Liver (tissue), 9 donors: ENCODE measurements around the gene ITGBL1. TPM values are rescaled to one million over a fixed set of nuclear protein-coding genes. Genes with fewer than 3 reads are reported as not detected.

Source experiments
- DNase-seq: peaks from one replicate; pipeline ENCODE4 v3.0.0-alpha.2; 2017; ENCODE audit warnings: low spot score
- H3K27ac ChIP-seq, 2 donors: one replicate each; pipeline ENCODE4 v1.7.0; 2013; ENCODE audit warnings: inconsistent platforms in 2 of 2, low read length in 2 of 2, control low read depth in 1 of 2, low read depth in 1 of 2, mild to moderate bottlenecking in 1 of 2
- H3K27me3 ChIP-seq, 4 donors: one replicate each; pipeline versions ENCODE4 v1.6.1 to v1.7.0; 2013; ENCODE audit warnings: low read length in 3 of 4, inconsistent platforms in 1 of 4, mild to moderate bottlenecking in 1 of 4, moderate library complexity in 1 of 4; ENCODE audit not compliant: control insufficient read depth in 4 of 4, insufficient read depth in 4 of 4
- H3K36me3 ChIP-seq, 4 donors: one replicate each; pipeline versions ENCODE4 v1.6.1 to v1.7.0; 2013; ENCODE audit warnings: low read length in 3 of 4, mild to moderate bottlenecking in 3 of 4, low read depth in 1 of 4, moderate library complexity in 1 of 4; ENCODE audit not compliant: control insufficient read depth in 4 of 4, insufficient read depth in 3 of 4
- H3K4me1 ChIP-seq, 4 donors: one replicate each; pipeline versions ENCODE4 v1.6.1 to v1.7.0; 2013; ENCODE audit warnings: low read length in 3 of 4, mild to moderate bottlenecking in 3 of 4, moderate library complexity in 1 of 4; ENCODE audit not compliant: control insufficient read depth in 4 of 4, insufficient read depth in 4 of 4
- H3K4me3 ChIP-seq, 3 donors: one replicate each; pipeline versions ENCODE4 v1.6.1 to v1.7.0; 2013; ENCODE audit warnings: low read length in 3 of 3, control low read depth in 1 of 3, low read depth in 1 of 3, mild to moderate bottlenecking in 1 of 3
- H3K9ac ChIP-seq, 2 donors: one replicate each; pipeline ENCODE4 v1.7.0; 2013; ENCODE audit warnings: low read length in 2 of 2, mild to moderate bottlenecking in 2 of 2, moderate library complexity in 2 of 2, control low read depth in 1 of 2, low read depth in 1 of 2
- H3K9me3 ChIP-seq, 4 donors: one replicate each; pipeline versions ENCODE4 v1.6.1 to v1.7.0; 2013; ENCODE audit warnings: low read length in 3 of 4; ENCODE audit not compliant: control insufficient read depth in 4 of 4
- EGR1 ChIP-seq, 2 donors: IDR thresholded peaks; 2 replicates each; pipeline ENCODE4 v1.6.1; 2016 to 2018; ENCODE audit warnings: antibody characterized with exemption in 2 of 2, low read depth in 2 of 2
- FOXA1 ChIP-seq: IDR thresholded peaks from 2 replicates; pipeline ENCODE4 v1.6.1; 2016; ENCODE audit warnings: antibody characterized with exemption
- FOXA2 ChIP-seq: IDR thresholded peaks from 2 replicates; pipeline ENCODE4 v1.6.1; 2016; ENCODE audit warnings: antibody characterized with exemption
- GABPA ChIP-seq, 2 donors: IDR thresholded peaks in 1 of 2; conservative IDR thresholded peaks in 1 of 2; 2 replicates each; pipeline ENCODE4 v1.6.1; 2016; ENCODE audit warnings: antibody characterized with exemption in 2 of 2, mild to moderate bottlenecking in 1 of 2, moderate library complexity in 1 of 2
- HNF4A ChIP-seq, 2 donors: conservative IDR thresholded peaks; 2 replicates each; pipeline ENCODE4 v1.6.1; 2016; ENCODE audit warnings: antibody characterized with exemption in 2 of 2, mild to moderate bottlenecking in 2 of 2
- HNF4G ChIP-seq: IDR thresholded peaks from 2 replicates; pipeline ENCODE4 v1.6.1; 2016; ENCODE audit warnings: antibody characterized with exemption
- JUND ChIP-seq, 2 donors: IDR thresholded peaks; 2 replicates each; pipeline ENCODE4 v1.6.1; 2016; ENCODE audit warnings: antibody characterized with exemption in 2 of 2
- MAX ChIP-seq: IDR thresholded peaks from 2 replicates; pipeline ENCODE4 v1.6.1; 2016; ENCODE audit warnings: antibody characterized with exemption
- NR2F2 ChIP-seq: IDR thresholded peaks from 2 replicates; pipeline ENCODE4 v1.6.1; 2016; ENCODE audit warnings: antibody characterized with exemption
- RAD21 ChIP-seq, 2 donors: IDR thresholded peaks; 2 replicates each; pipeline ENCODE4 v1.6.1; 2016; ENCODE audit warnings: antibody characterized with exemption in 2 of 2, mild to moderate bottlenecking in 2 of 2
- RXRA ChIP-seq, 2 donors: IDR thresholded peaks; 2 replicates each; pipeline ENCODE4 v1.6.1; 2017 to 2018; ENCODE audit warnings: antibody characterized with exemption in 2 of 2, mild to moderate bottlenecking in 1 of 2
- SP1 ChIP-seq: IDR thresholded peaks from 2 replicates; pipeline ENCODE4 v1.6.1; 2018; ENCODE audit warnings: antibody characterized with exemption, mild to moderate bottlenecking
- TAF1 ChIP-seq: conservative IDR thresholded peaks from 2 replicates; pipeline ENCODE4 v1.6.1; 2016; ENCODE audit warnings: antibody characterized with exemption, mild to moderate bottlenecking
- YY1 ChIP-seq: IDR thresholded peaks from 2 replicates; pipeline ENCODE4 v1.6.1; 2016; ENCODE audit warnings: antibody characterized with exemption, mild to moderate bottlenecking
- ZBTB33 ChIP-seq: IDR thresholded peaks from 2 replicates; pipeline ENCODE4 v1.6.1; 2016; ENCODE audit warnings: antibody characterized with exemption
- WGBS: extraction: QIAGEN DNeasy Blood & Tissue Kit; methylation state at CpG from one replicate; pipeline ENCODE4 v1.1.7; 2013; 5-methylcytosine and 5-hydroxymethylcytosine counted together
- polyA plus RNA-seq, 2 donors: library from polyadenylated mRNA; stranded (reverse) in 1 of 2; unstranded in 1 of 2; fragments of 200-250 nt in 1 of 2; fragments of >200 nt in 1 of 2; fragmentation: Nextera tagmentation in 1 of 2; extraction: Ambion mirVana in 1 of 2; gene quantifications; one replicate each; pipeline versions ENCODE4 v1.2.1 to v1.2.3, GENCODE V29; 2013 to 2015
- total RNA-seq, 2 donors: library from RNA; depleted of rRNA; stranded (reverse); fragments of >200 nt; gene quantifications; one replicate each; pipeline ENCODE4 v1.2.3, GENCODE V29; 2014
- TF ChIP-seq, protein P1 (sequence below): IDR thresholded peaks from 2 replicates; pipeline ENCODE4 v1.6.1; 2016; ENCODE audit warnings: antibody characterized with exemption
- TF ChIP-seq, protein P2 (sequence below): IDR thresholded peaks from 2 replicates; pipeline ENCODE4 v1.6.1; 2016; ENCODE audit warnings: antibody characterized with exemption, mild to moderate bottlenecking
- TF ChIP-seq, protein P3 (sequence below): fragments of 150-350 bp; IDR thresholded peaks from 2 replicates; pipeline ENCODE4 v1.5.1; 2017; ENCODE audit warnings: improper control_type of control experiment, low read depth, low read length; ENCODE audit not compliant: missing input control
- donor health status: healthy.
- donor health status: healthy.
- donor health status: healthy.
- donor health status: healthy.
- donor health status: healthy.

The ITGBL1 gene
- total and polyA plus RNA-seq, 4 donors, result 0.28 to 2.2 (median 1.2) TPM

DNA sequence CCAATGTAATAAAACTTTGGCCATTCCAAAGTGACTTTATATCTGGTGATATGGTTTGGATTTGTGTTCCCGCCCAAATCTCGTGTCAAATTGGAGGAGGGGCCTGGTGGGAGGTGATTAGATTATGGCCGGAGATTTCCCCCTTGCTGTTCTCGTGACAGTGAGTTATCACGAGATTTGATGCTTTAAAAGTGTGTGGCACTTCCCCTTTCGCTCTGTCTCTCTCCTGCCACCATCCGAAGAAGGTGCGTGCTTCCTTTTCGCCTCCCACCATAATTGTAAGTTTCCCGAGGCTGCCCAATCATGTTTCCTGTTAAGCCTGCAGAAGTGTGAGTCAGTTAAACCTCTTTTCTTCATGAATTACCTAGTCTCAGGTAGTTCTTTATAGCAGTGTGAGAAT lies 26.9 kb upstream of the ITGBL1 start:
- Histone ChIP-seq H3K4me3 (no peak overlapping the region), H3K27me3 (peaks cover 0 to 3% (median 0%) of the 10 kb centered on the region in 4 donors), H3K36me3 (no peaks in the 10 kb centered on the region), H3K9ac (no peak overlapping the region), H3K9me3 (no peaks in the 10 kb centered on the region), H3K4me1 (no peaks in the 10 kb centered on the region), H3K27ac (no peak overlapping the region)
- no peak for DNase-seq
- no peak for TF ChIP-seq MAX
- TF ChIP-seq SP1, result no peak
- no peak for TF ChIP-seq JUND (IDR thresholded peaks at IDR 0.05)
- TF ChIP-seq RXRA (IDR thresholded peaks at IDR 0.05), result no peak
- no peak for TF ChIP-seq NR2F2
- no peak for TF ChIP-seq FOXA1
- TF ChIP-seq HNF4G, result no peak
- TF ChIP-seq, protein P1, sequence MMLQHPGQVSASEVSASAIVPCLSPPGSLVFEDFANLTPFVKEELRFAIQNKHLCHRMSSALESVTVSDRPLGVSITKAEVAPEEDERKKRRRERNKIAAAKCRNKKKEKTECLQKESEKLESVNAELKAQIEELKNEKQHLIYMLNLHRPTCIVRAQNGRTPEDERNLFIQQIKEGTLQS, result no peak
- no peak for TF ChIP-seq FOXA2
- TF ChIP-seq HNF4A (conservative IDR thresholded peaks at IDR 0.05), result no peak
- 59% methylated on average over 10 of the region's 10 CpGs for WGBS

- H3K27me3 ChIP-seq, result peaks cover 0 to 5% (median 0%) of the 10 kb centered on the region in 4 donors
- no peak overlapping the region for H3K4me3 ChIP-seq
- no peak overlapping the region for H3K9ac ChIP-seq
- 86% methylated on average over 3 of the region's 3 CpGs for WGBS
- DNase-seq, result no peak
- no peaks in the 10 kb centered on the region for H3K4me1 ChIP-seq
- TF ChIP-seq HNF4A (conservative IDR thresholded peaks at IDR 0.05), result no peak
- no peak for TF ChIP-seq SP1
- no peak for TF ChIP-seq GABPA (IDR thresholded peaks at IDR 0.05 in 1 of 2, conservative IDR thresholded peaks at IDR 0.05 in 1 of 2)
- no peak for TF ChIP-seq HNF4G
- TF ChIP-seq RAD21 (IDR thresholded peaks at IDR 0.05), result no peak
- TF ChIP-seq JUND (IDR thresholded peaks at IDR 0.05), result no peak
- TF ChIP-seq FOXA2, result no peak
- no peak for TF ChIP-seq RXRA (IDR thresholded peaks at IDR 0.05)
- no peak for TF ChIP-seq TAF1
- TF ChIP-seq, protein P2, sequence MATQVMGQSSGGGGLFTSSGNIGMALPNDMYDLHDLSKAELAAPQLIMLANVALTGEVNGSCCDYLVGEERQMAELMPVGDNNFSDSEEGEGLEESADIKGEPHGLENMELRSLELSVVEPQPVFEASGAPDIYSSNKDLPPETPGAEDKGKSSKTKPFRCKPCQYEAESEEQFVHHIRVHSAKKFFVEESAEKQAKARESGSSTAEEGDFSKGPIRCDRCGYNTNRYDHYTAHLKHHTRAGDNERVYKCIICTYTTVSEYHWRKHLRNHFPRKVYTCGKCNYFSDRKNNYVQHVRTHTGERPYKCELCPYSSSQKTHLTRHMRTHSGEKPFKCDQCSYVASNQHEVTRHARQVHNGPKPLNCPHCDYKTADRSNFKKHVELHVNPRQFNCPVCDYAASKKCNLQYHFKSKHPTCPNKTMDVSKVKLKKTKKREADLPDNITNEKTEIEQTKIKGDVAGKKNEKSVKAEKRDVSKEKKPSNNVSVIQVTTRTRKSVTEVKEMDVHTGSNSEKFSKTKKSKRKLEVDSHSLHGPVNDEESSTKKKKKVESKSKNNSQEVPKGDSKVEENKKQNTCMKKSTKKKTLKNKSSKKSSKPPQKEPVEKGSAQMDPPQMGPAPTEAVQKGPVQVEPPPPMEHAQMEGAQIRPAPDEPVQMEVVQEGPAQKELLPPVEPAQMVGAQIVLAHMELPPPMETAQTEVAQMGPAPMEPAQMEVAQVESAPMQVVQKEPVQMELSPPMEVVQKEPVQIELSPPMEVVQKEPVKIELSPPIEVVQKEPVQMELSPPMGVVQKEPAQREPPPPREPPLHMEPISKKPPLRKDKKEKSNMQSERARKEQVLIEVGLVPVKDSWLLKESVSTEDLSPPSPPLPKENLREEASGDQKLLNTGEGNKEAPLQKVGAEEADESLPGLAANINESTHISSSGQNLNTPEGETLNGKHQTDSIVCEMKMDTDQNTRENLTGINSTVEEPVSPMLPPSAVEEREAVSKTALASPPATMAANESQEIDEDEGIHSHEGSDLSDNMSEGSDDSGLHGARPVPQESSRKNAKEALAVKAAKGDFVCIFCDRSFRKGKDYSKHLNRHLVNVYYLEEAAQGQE, result no peak
- no peak for TF ChIP-seq NR2F2
- no peak for TF ChIP-seq EGR1 (IDR thresholded peaks at IDR 0.05; ENCODE audit: low read depth in 2 of 2)
- TF ChIP-seq, protein P3, sequence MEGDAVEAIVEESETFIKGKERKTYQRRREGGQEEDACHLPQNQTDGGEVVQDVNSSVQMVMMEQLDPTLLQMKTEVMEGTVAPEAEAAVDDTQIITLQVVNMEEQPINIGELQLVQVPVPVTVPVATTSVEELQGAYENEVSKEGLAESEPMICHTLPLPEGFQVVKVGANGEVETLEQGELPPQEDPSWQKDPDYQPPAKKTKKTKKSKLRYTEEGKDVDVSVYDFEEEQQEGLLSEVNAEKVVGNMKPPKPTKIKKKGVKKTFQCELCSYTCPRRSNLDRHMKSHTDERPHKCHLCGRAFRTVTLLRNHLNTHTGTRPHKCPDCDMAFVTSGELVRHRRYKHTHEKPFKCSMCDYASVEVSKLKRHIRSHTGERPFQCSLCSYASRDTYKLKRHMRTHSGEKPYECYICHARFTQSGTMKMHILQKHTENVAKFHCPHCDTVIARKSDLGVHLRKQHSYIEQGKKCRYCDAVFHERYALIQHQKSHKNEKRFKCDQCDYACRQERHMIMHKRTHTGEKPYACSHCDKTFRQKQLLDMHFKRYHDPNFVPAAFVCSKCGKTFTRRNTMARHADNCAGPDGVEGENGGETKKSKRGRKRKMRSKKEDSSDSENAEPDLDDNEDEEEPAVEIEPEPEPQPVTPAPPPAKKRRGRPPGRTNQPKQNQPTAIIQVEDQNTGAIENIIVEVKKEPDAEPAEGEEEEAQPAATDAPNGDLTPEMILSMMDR, result no peak
- TF ChIP-seq, protein P1, result no peak
- TF ChIP-seq MAX, result no peak
- TF ChIP-seq ZBTB33, result no peak
- no peak for TF ChIP-seq FOXA1
- no peak for TF ChIP-seq YY1
- H3K9me3 ChIP-seq, result no peaks in the 10 kb centered on the region
- no peak overlapping the region for H3K27ac ChIP-seq
- H3K36me3 ChIP-seq, result no peaks in the 10 kb centered on the region
Measured at GRCh38 chr13:101429733-101430132, 22.7 kb upstream of the ITGBL1 start.
